HCT116 (cell line): ENCODE measurements around the gene TMEM217. TPM values are rescaled to one million over a fixed set of nuclear protein-coding genes. Genes with fewer than 3 reads are reported as not detected.

ENCODE experiments used
- ATAC-seq: fragments of 200-7000 bp; cut with Tn5 transposase; 2 replicates; pipeline ENCODE4 v1.9.1; 2020; ENCODE audit warnings: mild to moderate bottlenecking, moderate library complexity
- BruUV-seq: library from RNA; stranded (reverse); fragments of 400-500 nt; replicated peaks from 2 replicates; lab custom pipeline; 2021; lab: Mats Ljungman, UMichigan
- CTCF ChIA-PET: fragments of 300-600 bp; sonication (Branson Sonifier 250); formaldehyde crosslinking; loops from one replicate; lab custom pipeline; 2021; ENCODE audit warnings: antibody characterized with exemption; lab: Charles Lee
- POLR2A ChIA-PET: fragments of 300-600, 350-600 bp; sonication (Branson Sonifier 250); formaldehyde crosslinking; loops from one replicate; lab custom pipeline; 2021; ENCODE audit warnings: antibody characterized with exemption; lab: Charles Lee
- RAD21 ChIA-PET, 2 experiments: fragments of 300-600 bp; sonication (Branson Sonifier 250); formaldehyde crosslinking; loops; one replicate each; lab custom pipeline; 2023; ENCODE audit warnings: low total read pairs in 2 of 2; ENCODE audit not compliant: uncharacterized antibody in 2 of 2, unreplicated experiment in 2 of 2, low non-redundant PET in 1 of 2; lab: Charles Lee
- DNase-seq: peaks from one replicate; pipeline ENCODE4 v3.0.0-alpha.2; 2010; ENCODE audit warnings: low read depth, low spot score
- H2AFZ ChIP-seq: fragments of 200-600 bp; shearing (Covaris generic), sonication (generic); 2 replicates; pipeline ENCODE4 v1.6.1; 2017; ENCODE audit warnings: low read depth, mixed run types, mixed read lengths, antibody characterized with exemption, low read length; ENCODE audit not compliant: poor library complexity, severe bottlenecking
- H3K27ac ChIP-seq: 2 replicates; pipeline ENCODE4 v1.5.1; 2012; ENCODE audit warnings: low read depth, low read length
- H3K27me3 ChIP-seq: fragments of 200-600 bp; sonication (generic); 2 replicates; pipeline ENCODE4 v1.6.1; 2016; ENCODE audit warnings: mixed run types, low read length, mixed read lengths; ENCODE audit not compliant: insufficient read depth
- H3K36me3 ChIP-seq, 2 experiments: fragments of 200-500 bp in 1 of 2; fragments of 200-600 bp in 1 of 2; sonication (Bioruptor generic) in 1 of 2; sonication (generic) in 1 of 2; 2 replicates each; pipeline versions ENCODE4 v1.5.1 to v1.6.1; 2014 to 2016; ENCODE audit warnings: low read length in 2 of 2, inconsistent platforms in 1 of 2, mixed read lengths in 1 of 2, mixed run types in 1 of 2; ENCODE audit not compliant: insufficient read depth in 2 of 2, control insufficient read depth in 1 of 2
- H3K4me1 ChIP-seq, 2 experiments: fragments of 200-600 bp in 1 of 2; sonication (generic) in 1 of 2; 2 replicates each; pipeline versions ENCODE4 v1.5.1 to v1.6.1; 2012 to 2017; ENCODE audit warnings: low read length in 2 of 2, inconsistent platforms in 1 of 2, mild to moderate bottlenecking in 1 of 2, mixed read lengths in 1 of 2, mixed run types in 1 of 2, moderate library complexity in 1 of 2; ENCODE audit not compliant: insufficient read depth in 2 of 2, control insufficient read depth in 1 of 2
- H3K4me2 ChIP-seq: fragments of 200-600 bp; sonication (generic); 2 replicates; pipeline ENCODE4 v1.6.1; 2017; ENCODE audit warnings: mixed run types, low read length, mixed read lengths
- H3K4me3 ChIP-seq, 2 experiments: fragments of 200-600 bp in 1 of 2; sonication (generic) in 1 of 2; replicated peaks in 1 of 2; 2 replicates each; pipeline ENCODE4 v1.5.1; 2011 to 2016; ENCODE audit warnings: low read length in 2 of 2, control low read depth in 1 of 2, low read depth in 1 of 2, mild to moderate bottlenecking in 1 of 2, mixed read lengths in 1 of 2, mixed run types in 1 of 2
- H3K79me2 ChIP-seq: fragments of 200-600 bp; sonication (generic); 2 replicates; pipeline ENCODE4 v1.6.1; 2017; ENCODE audit warnings: mild to moderate bottlenecking, mixed run types, low read length, moderate library complexity, mixed read lengths; ENCODE audit not compliant: insufficient read depth
- H3K9ac ChIP-seq: fragments of 200-600 bp; sonication (generic); 2 replicates; pipeline ENCODE4 v1.6.1; 2016; ENCODE audit warnings: low read length, mixed read lengths
- H3K9me2 ChIP-seq: fragments of 200-600 bp; sonication (generic), shearing (Covaris generic); 2 replicates; pipeline ENCODE4 v1.6.1; 2017; ENCODE audit warnings: mixed run types, mild to moderate bottlenecking, moderate library complexity; ENCODE audit not compliant: insufficient read depth
- H3K9me3 ChIP-seq, 2 experiments: fragments of 200-500 bp in 1 of 2; fragments of 200-600 bp in 1 of 2; sonication (Bioruptor generic) in 1 of 2; sonication (generic) in 1 of 2; 2 replicates each; pipeline ENCODE4 v1.6.1; 2014 to 2017; ENCODE audit warnings: low read length in 2 of 2, mixed read lengths in 2 of 2, inconsistent platforms in 1 of 2, low read depth in 1 of 2, mild to moderate bottlenecking in 1 of 2, mixed run types in 1 of 2, moderate library complexity in 1 of 2; ENCODE audit not compliant: control insufficient read depth in 1 of 2, insufficient read depth in 1 of 2
- H4K20me1 ChIP-seq: fragments of 200-600 bp; sonication (generic), shearing (Covaris generic); 2 replicates; pipeline ENCODE4 v1.6.1; 2017; ENCODE audit warnings: mixed run types, mild to moderate bottlenecking, moderate library complexity; ENCODE audit not compliant: insufficient read depth
- CBX3 ChIP-seq: IDR thresholded peaks from 2 replicates; pipeline ENCODE4 v1.6.1; 2012; ENCODE audit warnings: low read depth
- EGR1 ChIP-seq: IDR thresholded peaks from 2 replicates; pipeline ENCODE4 v1.6.1; 2012; ENCODE audit warnings: low read depth
- FOSL1 ChIP-seq: IDR thresholded peaks from 2 replicates; pipeline ENCODE4 v1.6.1; 2012; ENCODE audit warnings: low read depth
- JUND ChIP-seq: IDR thresholded peaks from 2 replicates; pipeline ENCODE4 v1.6.1; 2012
- POLR2AphosphoS5 ChIP-seq: IDR thresholded peaks from 2 replicates; pipeline ENCODE4 v1.6.1; 2011; ENCODE audit warnings: mild to moderate bottlenecking, low read depth, low read length, moderate library complexity
- SIN3A ChIP-seq: IDR thresholded peaks from 2 replicates; pipeline ENCODE4 v1.6.1; 2012; ENCODE audit warnings: low read depth
- intact Hi-C: fragments of 100-400 bp; cut with micrococcal nuclease; formaldehyde crosslinking; loops from 2 replicates; pipeline ENCODE4 v1.10.0; 2022
- total RNA-seq: library from RNA; stranded (reverse); gene quantifications from one replicate; pipeline ENCODE4 v1.2.1, GENCODE V29; 2021; ENCODE audit not compliant: unreplicated experiment
- TF ChIP-seq, protein P1 (sequence below): IDR thresholded peaks from 2 replicates; pipeline ENCODE4 v1.6.1; 2012
- TF ChIP-seq, protein P2 (sequence below): IDR thresholded peaks from 2 replicates; pipeline ENCODE4 v1.6.1; 2011; ENCODE audit warnings: mild to moderate bottlenecking, low read length, moderate library complexity; ENCODE audit not compliant: insufficient replicate concordance; ENCODE audit errors: extremely low read depth

TMEM217 gene
- total RNA-seq, 1 experiment from 2014 or later: 0.98 TPM

DNA sequence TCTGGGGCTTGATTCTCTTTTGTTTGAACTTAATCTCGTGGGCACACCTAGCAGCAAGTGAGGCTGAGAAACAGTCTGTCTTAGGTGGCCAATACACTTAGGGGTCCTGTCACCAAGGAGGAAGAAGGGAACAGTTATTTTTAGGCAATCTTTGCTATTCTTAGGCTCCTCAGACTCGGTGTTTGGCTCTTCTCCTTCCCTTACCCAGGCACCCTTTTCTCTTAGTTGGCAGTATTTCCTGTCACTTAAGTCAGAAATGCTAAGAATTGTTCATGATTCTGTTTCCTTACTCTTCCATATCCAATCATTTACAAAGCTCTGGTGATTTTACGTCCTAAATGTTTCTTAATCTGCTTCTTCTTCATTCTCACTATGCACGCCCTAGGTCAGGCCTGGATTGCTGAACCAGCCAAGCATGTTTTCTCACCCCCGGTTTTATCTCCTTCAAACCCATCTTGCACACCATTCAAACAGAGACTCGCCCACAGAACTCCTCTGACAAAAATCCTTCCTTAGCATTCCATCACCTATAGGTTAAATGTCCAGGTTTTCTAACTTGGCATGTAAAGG lies 45.2 kb upstream of the TMEM217 start:
- peaks cover 5 to 8% of the 10 kb centered on the region in 2 experiments; a peak in 2 of 4 replicates for H3K36me3 ChIP-seq
- intact Hi-C loops: no loop called here
- no peaks in the 10 kb centered on the region for H3K9me2 ChIP-seq
- no peaks in the 10 kb centered on the region for H3K9me3 ChIP-seq
- no peaks in the 10 kb centered on the region for H3K4me1 ChIP-seq
- no peak overlapping the region for H3K4me2 ChIP-seq
- no TSS peak for BruUV-seq
- H2AFZ ChIP-seq: no peak overlapping the region
- no peaks in the 10 kb centered on the region for H3K79me2 ChIP-seq
- H3K27ac ChIP-seq: no peak overlapping the region
- DNase-seq: no peak
- ChIA-PET POLR2A (no interaction called here), RAD21 (no interaction called here), CTCF (interaction anchor here (1.8 kb wide), 1 partner anchor 22 kb away, joined by 7 read pairs; no protein-coding TSS in a partner anchor)
- no peak for ATAC-seq
- H3K9ac ChIP-seq: no peak overlapping the region
- H3K4me3 ChIP-seq: no peak overlapping the region
- no peaks in the 10 kb centered on the region for H3K27me3 ChIP-seq
- H4K20me1 ChIP-seq: no peaks in the 10 kb centered on the region
- TF ChIP-seq JUND (no peak), POLR2AphosphoS5 (no peak), EGR1 (no peak), SIN3A (no peak), CBX3 (no peak), FOSL1 (no peak)
- TF ChIP-seq, protein P1, sequence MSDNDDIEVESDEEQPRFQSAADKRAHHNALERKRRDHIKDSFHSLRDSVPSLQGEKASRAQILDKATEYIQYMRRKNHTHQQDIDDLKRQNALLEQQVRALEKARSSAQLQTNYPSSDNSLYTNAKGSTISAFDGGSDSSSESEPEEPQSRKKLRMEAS: no peak
- TF ChIP-seq, protein P2, sequence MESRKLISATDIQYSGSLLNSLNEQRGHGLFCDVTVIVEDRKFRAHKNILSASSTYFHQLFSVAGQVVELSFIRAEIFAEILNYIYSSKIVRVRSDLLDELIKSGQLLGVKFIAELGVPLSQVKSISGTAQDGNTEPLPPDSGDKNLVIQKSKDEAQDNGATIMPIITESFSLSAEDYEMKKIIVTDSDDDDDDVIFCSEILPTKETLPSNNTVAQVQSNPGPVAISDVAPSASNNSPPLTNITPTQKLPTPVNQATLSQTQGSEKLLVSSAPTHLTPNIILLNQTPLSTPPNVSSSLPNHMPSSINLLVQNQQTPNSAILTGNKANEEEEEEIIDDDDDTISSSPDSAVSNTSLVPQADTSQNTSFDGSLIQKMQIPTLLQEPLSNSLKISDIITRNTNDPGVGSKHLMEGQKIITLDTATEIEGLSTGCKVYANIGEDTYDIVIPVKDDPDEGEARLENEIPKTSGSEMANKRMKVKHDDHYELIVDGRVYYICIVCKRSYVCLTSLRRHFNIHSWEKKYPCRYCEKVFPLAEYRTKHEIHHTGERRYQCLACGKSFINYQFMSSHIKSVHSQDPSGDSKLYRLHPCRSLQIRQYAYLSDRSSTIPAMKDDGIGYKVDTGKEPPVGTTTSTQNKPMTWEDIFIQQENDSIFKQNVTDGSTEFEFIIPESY: no peak
